ENCODE measurements around the gene EYA4.
"Not testable (repeated sequence)": the region's sequence is repeated elsewhere in the genome, so short reads cannot be mapped to it uniquely, and the experiment has no call there.

EYA4 gene

GRCh38 chr6:133359256-133359655 lies 118.1 kb downstream of the EYA4 start:
- DNase-seq = no peak

GRCh38 chr6:133359760-133360159 lies 118.6 kb downstream of the EYA4 start:
- no peak for DNase-seq

- no peak for DNase-seq
Measured at GRCh38 chr6:133360194-133360593, 119.0 kb downstream of the EYA4 start.

DNA sequence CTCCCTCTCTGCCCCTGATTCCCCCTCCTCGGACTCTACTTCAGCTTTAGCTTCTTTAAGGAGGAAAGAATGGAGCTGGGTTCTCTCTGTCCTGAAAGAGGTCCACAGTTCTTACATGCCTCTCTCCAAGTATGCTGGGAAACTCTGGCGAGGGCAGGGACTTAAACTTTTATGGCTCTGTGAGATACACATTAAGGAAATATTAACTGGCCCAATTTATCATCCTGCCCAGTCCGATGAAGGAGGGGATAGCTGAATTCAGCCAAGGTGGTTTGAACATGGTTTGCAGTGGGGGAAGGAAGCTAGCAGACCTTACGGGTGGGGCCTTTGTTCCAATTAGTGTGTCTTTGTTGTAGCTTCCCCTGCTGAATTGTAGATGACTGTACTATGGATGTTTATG lies 121.7 kb downstream of the EYA4 start:
- DNase-seq = no peak

GRCh38 chr6:133368664-133369063 lies 127.5 kb downstream of the EYA4 start:
- no peak for DNase-seq

- no peak for DNase-seq
Measured at GRCh38 chr6:133369773-133370272, 128.7 kb downstream of the EYA4 start.

- DNase-seq = no peak
Measured at GRCh38 chr6:133376743-133377142, 135.6 kb downstream of the EYA4 start.

- DNase-seq = no peak
Measured at GRCh38 chr6:133377219-133377618, 136.1 kb downstream of the EYA4 start.

- DNase-seq = no peak
Measured at GRCh38 chr6:133380047-133380446, 138.9 kb downstream of the EYA4 start.

- no peak for DNase-seq
Measured at GRCh38 chr6:133380723-133381122, 139.6 kb downstream of the EYA4 start.

- DNase-seq = no peak
Measured at GRCh38 chr6:133388731-133389130, 147.6 kb downstream of the EYA4 start.

- DNase-seq = no peak
Measured at GRCh38 chr6:133390168-133390567, 149.0 kb downstream of the EYA4 start.

GRCh38 chr6:133392015-133392414 lies 150.9 kb downstream of the EYA4 start:
- no peak for DNase-seq

- no peak for DNase-seq
Measured at GRCh38 chr6:133392641-133393040, 151.5 kb downstream of the EYA4 start.

GRCh38 chr6:133393891-133394290 lies 152.7 kb downstream of the EYA4 start:
- no peak for DNase-seq

DNA sequence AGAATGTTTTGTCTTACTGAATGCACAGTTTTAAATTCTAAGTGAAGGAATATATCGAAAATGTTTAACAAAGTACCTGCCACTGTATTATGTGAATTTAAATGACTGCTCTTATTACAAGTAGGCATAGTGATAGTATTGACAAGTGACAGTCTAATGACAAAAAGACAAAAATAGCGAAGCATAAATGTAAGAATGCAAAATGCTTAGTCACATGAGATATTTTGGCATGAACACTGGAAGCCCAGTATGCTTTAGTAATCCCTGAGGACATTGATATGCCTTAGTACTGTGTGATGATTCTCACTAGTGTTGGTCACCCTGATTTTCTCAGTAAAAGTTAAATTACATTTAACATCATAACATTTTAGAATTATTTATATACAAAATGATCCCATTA lies 153.5 kb downstream of the EYA4 start:
- DNase-seq = no peak

DNA sequence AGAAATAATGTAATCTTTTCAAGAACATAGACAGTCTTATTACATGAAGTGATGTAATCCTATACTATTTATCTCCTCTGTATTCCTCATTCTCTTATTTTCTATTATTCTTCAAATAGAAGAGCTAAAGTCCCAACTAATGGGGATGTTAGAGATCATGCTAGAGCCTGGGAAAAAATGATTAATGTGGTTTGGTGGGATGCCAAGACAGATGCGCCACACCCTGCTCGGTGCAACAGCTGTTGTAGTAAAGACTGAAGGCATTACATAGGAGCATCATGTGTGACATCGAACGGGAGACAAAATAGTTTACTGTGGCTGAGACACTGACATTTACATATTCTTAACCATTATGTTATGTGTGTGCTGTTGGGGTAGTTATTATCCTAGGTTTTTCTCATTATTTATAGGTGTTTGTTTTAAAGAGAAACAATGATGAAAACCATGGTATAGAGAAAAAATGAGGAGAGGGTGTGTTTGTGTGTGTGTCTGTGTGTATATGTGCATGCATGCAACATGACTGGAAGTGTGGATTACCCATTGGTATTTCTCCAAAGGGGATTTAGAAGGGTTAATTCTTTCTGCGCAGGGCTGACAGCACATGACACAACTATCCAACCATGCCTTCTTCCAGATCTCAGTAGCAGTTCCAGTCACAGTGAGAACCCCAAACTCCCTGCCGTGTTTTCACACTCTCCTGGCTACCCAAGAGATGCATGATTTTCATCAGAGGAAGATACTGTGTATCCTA lies 155.3 kb downstream of the EYA4 start:
- DNase-seq = no peak

- DNase-seq = no peak
Measured at GRCh38 chr6:133396984-133397348, 155.8 kb downstream of the EYA4 start.

DNA sequence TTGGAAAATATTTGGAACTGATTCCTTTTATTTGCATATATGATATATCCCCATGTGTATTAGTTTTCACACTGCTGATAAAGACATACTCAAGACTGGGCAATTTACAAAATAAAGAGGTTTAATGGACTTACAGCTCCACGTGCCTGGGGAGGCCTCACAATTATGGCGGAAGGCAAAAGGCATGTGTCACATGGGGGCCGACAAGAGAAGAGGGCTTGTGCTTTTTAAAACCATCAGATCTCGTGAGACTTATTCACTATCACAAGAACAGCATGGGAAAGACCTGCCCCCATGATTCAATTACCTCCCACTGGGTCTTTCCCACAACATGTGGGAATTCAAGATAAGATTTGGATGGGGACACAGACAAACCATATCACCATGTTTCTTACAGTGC lies 156.4 kb downstream of the EYA4 start:
- not testable (repeated sequence) for DNase-seq

GRCh38 chr6:133399426-133399825 lies 158.3 kb downstream of the EYA4 start:
- no peak for DNase-seq

DNA sequence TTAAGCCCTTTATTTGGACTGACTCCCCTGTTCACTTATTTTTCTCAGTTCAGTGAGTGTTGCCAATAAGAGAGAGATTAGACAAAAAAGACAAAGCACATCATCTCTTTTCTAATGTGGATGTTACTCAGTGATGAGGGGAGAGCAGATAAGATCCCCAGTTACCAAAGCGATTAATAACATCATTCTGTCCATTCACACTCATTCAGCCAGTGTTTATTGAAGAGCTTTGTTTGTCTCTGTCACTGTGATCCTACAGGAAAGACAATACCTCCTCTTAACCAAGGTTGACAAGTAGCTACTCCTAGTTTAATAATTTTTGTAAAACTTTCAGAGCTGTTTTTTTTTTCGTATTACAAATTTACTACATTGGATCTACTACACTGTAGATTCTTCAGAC lies 163.0 kb downstream of the EYA4 start:
- no peak for DNase-seq

- no peak for DNase-seq
Measured at GRCh38 chr6:133404728-133405127, 163.6 kb downstream of the EYA4 start.

GRCh38 chr6:133407320-133408100 lies 166.4 kb downstream of the EYA4 start:
- DNase-seq = no peak

- DNase-seq = no peak
Measured at GRCh38 chr6:133408132-133408531, 167.0 kb downstream of the EYA4 start.
